A549 treated with CORT108297 at 1 μM for 4 hours (cell line): ENCODE data around the gene CHD2. TPM values are rescaled to one million over a fixed set of nuclear protein-coding genes. Genes with fewer than 3 reads are reported as not detected.

Experiments
- total RNA-seq: library from RNA; stranded (reverse); fragments of 200-300 nt; extraction: Qiagen RNA extraction; gene quantifications from 5 replicates; pipeline ENCODE4 v1.2.3, GENCODE V29; 2022

The CHD2 gene
- total RNA-seq, result 26.4 to 31.0 TPM (median 29.2 TPM) in 5 replicates

DNA sequence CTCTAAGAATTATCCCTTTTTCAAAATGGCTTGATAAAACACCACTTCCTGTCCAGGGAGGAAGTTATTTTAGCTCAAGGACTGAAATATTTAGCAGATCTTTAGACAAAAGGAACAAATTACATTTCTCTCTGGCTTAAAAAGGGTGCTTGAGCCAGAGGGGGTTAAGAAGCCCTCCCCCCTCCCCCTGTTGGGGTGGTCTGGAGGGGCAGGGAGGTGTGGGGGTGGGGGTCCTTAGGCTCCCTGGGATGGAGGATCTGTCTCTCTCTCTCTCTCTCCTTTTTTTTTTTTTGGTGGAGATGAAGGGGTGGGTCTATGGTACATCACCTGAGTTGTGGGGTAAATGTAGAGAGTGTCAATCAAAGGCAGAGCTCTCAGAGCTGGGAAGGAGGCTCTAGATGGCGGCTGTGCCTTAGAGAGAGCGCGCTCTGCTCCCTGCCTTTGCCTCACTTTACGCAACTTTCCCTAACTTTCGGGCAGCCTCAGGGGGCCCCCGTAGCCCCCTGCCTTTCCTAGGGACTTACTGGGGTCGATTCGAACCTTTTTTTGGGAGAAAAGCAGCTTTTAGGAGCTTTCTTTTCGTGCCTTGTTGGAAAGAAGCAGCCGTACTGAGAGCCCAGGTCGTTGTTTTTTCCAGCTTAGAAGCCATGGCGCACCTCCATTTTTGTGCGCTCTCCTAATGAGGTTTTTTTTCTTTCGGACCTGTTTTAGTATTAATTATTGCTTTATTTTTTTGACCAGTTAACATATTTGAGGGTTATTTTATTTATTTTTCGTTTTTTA is at the start of gene CHD2:
Gene CHD2, plus strand, starts transcription at position 377 of the 783 bp plus-strand sequence. CDS start 914 bp downstream, outside the sequence.

Other genes with a start within 250 kb of the CHD2 start
- gene FAM174B, start 244.5 kb upstream of the CHD2 start, total RNA-seq, result 6.5 to 7.9 TPM (median 7.6 TPM) in 5 replicates
- 0.12 to 0.42 TPM (median 0.19 TPM) in 5 replicates for gene RGMA, start 188.9 kb downstream of the CHD2 start, total RNA-seq